HG03571 (cell line): ENCODE measurements around the gene TAS1R1.
A peak's percentile ranks its signal among the peaks of the same experiment; 100 is the strongest.
"Not testable (repeated sequence)": the region's sequence is repeated elsewhere in the genome, so short reads cannot be mapped to it uniquely, and the experiment has no call there.

Experiments used
- ATAC-seq: cut with Tn5 transposase; IDR thresholded peaks from one replicate; pipeline ENCODE4 v1.9.1; 2021; ENCODE audit not compliant: unreplicated experiment

TAS1R1 gene

DNA sequence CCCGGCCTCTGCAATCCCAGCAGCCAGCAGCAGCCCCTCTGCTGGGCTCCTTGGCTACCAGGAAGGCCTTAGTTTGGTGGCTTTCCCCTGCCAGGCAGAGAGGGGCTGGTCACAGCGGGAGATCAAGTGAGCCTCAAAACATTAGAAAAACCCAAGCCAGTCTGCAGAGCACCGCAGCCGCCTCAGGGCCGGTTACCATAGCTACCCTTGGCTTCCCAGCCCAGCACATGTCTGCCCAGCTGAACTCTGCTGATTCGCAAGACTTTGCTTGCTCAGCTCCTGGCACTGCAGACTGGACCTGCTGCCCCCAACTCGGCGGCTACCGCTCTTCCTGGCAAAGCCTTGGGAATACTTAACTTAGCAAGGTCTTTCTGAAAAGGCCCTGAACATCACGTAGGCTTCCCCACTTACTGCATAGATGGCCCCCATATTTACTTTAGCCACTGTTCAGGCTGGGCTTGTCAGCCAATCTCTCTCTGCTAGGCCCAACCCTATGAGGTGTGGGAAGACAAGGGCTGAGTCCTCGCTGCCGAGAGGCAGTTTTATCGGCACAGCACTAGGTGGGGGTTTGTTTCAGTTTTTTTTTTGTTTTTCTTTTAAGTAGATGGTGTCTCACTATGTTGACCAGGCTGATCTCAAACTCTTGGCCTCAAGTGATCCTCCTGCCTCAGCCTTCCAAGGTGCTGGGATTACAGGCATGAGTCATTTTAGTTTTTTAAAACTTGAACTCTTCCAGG lies 35.0 kb upstream of the TAS1R1 start:
- ATAC-seq, result no peak

- no peak for ATAC-seq
Observed at GRCh38 chr1:6521536-6521935, 33.6 kb upstream of the TAS1R1 start.

DNA sequence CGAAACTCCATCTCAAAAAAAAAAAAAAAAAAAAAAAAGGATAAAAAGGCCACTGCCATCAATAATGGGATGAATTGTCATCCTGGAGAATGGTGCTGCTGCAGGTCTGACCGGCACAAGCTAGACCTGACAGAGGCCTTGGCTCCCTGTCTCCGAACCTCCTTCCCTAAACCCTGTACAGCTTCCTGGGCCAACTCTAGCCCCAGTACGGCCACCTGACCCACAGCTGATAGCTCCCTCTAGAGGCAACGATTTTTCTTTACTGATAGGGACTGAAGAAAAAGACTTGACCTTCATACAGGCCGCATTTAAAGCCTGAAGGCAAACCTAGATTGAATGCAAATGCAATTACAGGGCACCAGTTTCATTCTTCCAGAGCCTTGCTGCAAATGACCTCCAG lies 31.5 kb upstream of the TAS1R1 start:
- no peak for ATAC-seq

DNA sequence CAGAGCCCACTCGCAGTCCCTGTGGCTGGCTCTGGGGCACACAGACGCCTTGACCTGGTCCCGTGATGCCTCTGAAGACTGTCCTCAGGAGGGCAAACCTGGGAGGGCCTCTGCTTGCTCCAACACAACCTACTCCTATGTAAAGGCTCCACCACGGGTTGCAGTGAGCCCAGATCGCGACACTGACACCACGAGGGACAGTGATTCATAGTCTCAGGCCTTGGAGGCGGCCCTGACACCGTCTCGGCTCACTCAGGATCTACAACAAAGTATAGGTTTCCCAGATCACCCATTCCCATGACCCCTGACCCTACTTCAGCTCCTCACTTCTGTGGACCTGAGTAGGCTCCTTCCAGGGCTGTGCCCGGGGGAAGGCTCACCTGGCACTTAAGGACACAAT lies 28.8 kb upstream of the TAS1R1 start:
- no peak for ATAC-seq

GRCh38 chr1:6528492-6528891 lies 26.6 kb upstream of the TAS1R1 start:
- no peak for ATAC-seq

GRCh38 chr1:6530504-6531160 lies 24.5 kb upstream of the TAS1R1 start:
- no peak for ATAC-seq

- ATAC-seq, result no peak
Observed at GRCh38 chr1:6531996-6532395, 23.1 kb upstream of the TAS1R1 start.

DNA sequence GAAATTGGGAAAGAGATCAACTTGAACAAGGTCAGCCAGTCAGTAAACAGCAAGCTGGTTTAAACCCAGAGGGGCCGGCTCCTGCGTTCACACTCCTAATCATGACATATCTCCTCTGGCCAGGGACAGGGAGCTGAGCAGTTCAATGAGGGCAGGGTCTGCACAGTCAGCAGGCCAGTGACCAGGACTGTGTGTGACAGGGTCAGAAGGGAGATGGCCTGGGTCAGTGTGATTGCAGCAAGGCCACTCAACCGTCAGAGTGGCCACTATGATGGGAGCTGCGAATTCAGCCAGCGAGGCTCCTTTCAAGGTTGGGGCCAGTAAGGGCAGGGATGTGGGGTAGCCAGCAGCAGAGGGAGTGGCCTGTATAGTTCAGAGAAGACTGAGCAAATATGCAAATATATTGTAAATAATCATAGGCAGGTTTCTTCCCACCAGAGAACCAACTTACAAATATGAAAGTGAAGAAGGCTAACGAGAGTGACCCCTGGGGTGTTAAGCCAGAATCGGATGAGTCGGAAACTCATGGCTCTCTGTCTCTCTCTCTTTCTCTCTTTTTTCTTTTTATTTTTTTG lies 20.8 kb upstream of the TAS1R1 start:
- no peak for ATAC-seq

- ATAC-seq, result no peak
Observed at GRCh38 chr1:6535214-6535613, 19.9 kb upstream of the TAS1R1 start.

- ATAC-seq, result no peak
Observed at GRCh38 chr1:6536291-6536690, 18.8 kb upstream of the TAS1R1 start.

DNA sequence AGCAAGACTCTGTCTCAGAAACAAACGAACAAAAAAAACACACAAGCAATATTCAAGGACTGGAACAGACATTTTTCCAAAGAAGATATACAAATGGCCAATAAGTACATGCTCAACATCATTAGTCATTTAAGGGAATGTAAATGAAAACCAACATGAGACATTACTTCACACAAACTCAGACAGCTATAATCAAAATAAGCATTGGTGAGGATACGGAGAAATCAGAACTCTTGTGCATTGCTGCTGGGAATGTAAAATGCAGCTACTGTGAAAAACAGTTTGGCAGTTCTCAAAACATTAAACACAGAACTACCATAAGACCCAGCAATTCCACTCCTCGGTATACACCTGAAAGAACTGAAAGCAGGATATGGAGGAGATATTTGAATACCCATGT lies 16.2 kb upstream of the TAS1R1 start:
- ATAC-seq, result no peak

DNA sequence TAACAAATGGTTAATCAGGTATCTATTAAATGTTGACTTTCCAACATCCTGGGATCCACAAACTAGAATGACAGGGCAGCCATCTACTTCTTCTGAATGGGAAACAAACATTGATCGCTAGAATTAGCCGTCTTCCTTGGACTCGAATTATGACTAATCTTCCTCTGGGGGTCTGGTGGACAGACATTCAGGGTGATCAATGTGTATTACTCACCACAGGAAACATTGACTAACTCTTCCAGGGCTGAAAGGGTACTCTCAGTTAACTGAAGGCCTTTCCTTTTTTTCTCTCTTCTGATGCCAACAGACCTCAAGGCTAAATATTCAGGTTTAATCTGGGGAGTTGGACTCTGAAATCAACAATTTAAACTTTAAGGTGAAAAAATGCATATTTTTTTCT lies 10.3 kb upstream of the TAS1R1 start:
- no peak for ATAC-seq

DNA sequence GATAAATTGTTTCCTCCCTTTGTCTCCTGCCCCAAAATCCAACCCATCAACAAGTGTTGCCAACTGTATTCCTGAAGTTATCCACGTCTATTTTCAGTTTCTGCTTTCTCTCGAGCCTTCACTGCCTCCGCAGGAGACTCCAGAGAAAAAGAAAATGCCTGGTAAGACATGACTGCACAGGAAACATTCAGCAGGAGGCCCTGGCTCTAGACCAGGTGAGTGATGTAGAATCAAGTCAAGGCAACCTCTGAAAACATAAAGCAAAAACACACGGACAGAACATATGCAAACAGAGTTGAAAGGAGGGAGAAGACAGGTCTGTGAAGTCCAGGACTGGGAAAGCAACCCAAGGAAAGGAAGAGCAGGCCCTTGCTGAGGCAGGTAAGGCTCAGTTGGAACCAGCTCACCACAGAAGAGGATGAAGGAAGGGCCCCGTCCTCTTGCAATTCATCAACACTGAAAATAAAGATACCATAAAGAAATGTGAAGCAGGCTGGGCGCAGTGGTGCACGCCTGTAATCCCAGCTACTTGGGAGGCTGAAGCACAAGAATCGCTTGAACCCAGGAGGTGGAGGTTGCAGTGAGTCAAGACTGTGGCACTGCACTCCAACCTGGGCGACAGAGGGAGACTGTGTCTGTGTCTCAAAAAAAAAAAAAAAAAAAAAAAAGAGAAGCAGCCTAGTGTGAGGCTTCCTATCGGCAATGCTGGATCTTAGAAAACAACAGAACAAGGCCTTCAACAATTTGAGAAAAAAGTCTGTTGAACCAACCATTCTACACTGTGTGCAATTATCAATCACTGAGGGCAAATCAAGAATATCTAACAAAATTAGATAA lies 9.6 kb upstream of the TAS1R1 start:
- ATAC-seq, result no peak

GRCh38 chr1:6546326-6546725 lies 8.8 kb upstream of the TAS1R1 start:
- ATAC-seq, result no peak

DNA sequence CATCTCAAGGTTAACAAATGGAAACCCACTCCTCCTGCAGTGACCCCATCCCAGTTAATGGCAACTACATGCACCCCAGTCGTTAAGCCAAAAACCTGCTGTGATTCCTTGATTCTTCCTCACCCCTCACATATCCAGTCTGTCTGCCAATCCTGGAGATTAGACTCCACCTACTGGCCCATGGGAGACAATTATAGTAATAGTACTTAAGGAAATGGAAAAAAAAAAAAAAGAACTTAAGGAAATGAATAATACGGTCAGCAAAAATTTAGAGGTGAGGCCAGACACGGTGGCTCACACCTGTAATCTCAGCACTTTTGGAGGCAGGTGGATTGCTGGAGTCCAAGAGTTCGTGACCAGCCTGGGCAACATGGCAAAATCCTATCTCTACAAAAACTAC lies 7.8 kb upstream of the TAS1R1 start:
- ATAC-seq, result no peak

GRCh38 chr1:6554031-6554906 lies 838 bp upstream of the TAS1R1 start, which contains the start of gene NOL9:
TSS of gene NOL9 (minus strand) at chr1:6554513. CDS start at chr1:6554502, 11 bp downstream.
- peak; percentile 92 for ATAC-seq

DNA sequence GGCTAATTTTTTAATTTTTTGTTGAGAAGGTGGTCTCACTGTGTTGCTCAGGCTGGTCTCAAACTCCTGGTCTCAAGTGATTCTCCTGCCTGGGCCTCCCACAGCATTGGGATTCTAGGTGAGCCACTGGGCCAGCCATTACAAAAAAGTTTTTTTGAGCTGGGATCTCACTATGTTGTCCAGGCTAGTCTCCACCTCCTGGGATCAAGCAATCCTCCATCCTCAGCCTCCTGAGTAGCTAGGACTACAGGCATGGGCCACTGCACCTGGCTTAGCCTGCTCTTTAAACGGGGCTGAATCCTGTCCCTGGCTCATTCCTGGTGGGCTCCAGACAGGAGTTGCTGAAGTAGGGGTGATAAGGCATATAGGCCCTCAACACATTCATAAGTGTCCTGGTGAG lies 2.5 kb downstream of the TAS1R1 start:
- ATAC-seq, result no peak

DNA sequence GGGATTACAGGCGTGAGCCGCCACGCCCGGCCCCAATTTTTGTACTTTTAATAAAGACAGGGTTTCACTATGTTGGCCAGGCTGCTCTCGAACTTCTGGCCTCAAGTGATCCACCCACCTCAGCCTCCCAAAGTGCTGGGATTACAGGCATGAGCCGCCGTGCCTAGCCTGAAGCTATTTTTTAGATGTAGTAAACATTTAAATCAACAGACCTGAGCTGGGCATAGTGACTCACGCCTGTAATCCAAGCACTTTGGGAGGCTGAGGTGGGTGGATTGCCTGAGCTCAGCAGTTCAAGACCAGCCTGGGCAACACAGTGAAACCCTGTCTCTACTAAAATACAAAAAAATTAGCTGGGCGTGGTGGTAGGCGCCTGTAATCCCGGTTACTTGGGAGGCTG lies 4.1 kb downstream of the TAS1R1 start:
- not testable (repeated sequence) for ATAC-seq

- no peak for ATAC-seq
Observed at GRCh38 chr1:6560267-6560666, 5.2 kb downstream of the TAS1R1 start.

GRCh38 chr1:6569033-6569432 lies 13.9 kb downstream of the TAS1R1 start:
- no peak for ATAC-seq

DNA sequence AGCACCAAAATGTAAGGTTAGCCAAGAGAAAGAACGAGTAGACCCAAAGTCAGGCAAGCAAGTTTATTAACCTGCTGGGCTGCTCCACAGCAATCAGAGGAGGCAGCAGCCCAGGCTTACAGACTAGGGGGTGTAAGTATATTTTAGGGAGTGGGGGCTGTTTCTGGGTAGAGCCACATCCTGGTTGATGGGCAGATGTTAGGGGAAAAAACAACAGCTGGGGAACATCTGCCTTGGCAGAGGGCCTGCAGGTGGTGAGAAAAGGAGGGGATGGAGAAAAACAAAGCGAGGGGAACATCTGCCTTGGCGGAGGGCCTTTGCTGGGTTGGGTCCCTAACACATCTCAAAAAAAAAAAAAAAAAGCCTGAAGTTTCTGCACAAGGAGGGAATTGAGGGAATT lies 15.0 kb downstream of the TAS1R1 start:
- no peak for ATAC-seq
